Measurements from ENCODE around the gene ARHGAP24.

DNA sequence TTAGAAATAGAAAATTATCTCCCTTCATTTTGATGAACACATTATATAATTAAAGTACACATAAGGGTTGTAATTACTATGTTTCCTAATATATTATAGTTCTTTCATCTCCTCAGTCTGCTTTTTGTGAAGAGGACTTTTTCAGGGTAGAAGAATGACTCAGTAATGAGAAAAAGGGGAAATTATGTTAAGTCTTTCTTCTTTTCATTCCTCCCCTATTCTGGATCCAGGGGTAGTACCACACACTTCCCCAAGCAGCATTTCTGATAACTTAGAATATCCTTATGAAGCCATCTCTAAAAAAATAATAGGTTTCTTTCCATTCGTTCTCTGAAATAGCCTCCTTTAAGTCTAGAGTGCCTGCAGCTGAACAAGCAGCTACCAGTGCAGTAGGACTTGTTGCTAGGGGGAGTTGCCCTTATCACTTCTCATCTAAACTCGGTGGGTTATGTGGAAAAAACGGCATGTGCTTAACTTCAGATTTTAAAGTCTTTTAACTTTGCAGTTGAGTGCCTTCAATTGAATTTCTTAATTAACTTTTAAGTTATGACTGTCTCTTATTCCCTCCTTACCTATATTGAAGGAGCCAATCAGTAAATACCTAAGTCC lies 184.8 kb downstream of the ARHGAP24 start:
- TF ChIP-seq, protein P1, sequence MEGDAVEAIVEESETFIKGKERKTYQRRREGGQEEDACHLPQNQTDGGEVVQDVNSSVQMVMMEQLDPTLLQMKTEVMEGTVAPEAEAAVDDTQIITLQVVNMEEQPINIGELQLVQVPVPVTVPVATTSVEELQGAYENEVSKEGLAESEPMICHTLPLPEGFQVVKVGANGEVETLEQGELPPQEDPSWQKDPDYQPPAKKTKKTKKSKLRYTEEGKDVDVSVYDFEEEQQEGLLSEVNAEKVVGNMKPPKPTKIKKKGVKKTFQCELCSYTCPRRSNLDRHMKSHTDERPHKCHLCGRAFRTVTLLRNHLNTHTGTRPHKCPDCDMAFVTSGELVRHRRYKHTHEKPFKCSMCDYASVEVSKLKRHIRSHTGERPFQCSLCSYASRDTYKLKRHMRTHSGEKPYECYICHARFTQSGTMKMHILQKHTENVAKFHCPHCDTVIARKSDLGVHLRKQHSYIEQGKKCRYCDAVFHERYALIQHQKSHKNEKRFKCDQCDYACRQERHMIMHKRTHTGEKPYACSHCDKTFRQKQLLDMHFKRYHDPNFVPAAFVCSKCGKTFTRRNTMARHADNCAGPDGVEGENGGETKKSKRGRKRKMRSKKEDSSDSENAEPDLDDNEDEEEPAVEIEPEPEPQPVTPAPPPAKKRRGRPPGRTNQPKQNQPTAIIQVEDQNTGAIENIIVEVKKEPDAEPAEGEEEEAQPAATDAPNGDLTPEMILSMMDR (IDR thresholded peaks at IDR 0.05), result no peak
- TF ChIP-seq POLR2A (IDR thresholded peaks at IDR 0.05), result no peak
